ENCODE measurements around the gene SDK1. TPM values are rescaled to one million over a fixed set of nuclear protein-coding genes. Genes with fewer than 3 reads are reported as not detected.
A peak's percentile ranks its signal among the peaks of the same experiment; 100 is the strongest.

The SDK1 gene
- total and polyA plus RNA-seq, 2 experiments from 2014 or later = 4.1 to 16.5 TPM

- no peaks in the 10 kb centered on the region for H3K9me3 ChIP-seq (ENCODE audit: low read depth)
- no peak overlapping the region for H3K27ac ChIP-seq
- no peaks in the 10 kb centered on the region for H3K36me3 ChIP-seq
- H3K27me3 ChIP-seq = no peaks in the 10 kb centered on the region
- DNase-seq (ENCODE audit: low read depth in 1 of 2, low spot score in 1 of 2) = no peak
- no peak for TF ChIP-seq CTCF (IDR thresholded peaks at IDR 0.05; ENCODE audit: low read depth, low read length)
- no peaks in the 10 kb centered on the region for H3K4me1 ChIP-seq (ENCODE audit: low read depth)
- H3K4me3 ChIP-seq = no peak overlapping the region
Observed at GRCh38 chr7:4006687-4007086, 705.6 kb downstream of the SDK1 start.

- DNase-seq (ENCODE audit: low read depth in 1 of 2, low spot score in 1 of 2) = no peak
- Histone ChIP-seq H3K4me1 (ENCODE audit: low read depth) (no peaks in the 10 kb centered on the region), H3K27ac (no peak overlapping the region), H3K27me3 (no peaks in the 10 kb centered on the region), H3K9me3 (ENCODE audit: low read depth) (no peaks in the 10 kb centered on the region), H3K4me3 (no peak overlapping the region), H3K36me3 (no peaks in the 10 kb centered on the region)
- no peak for TF ChIP-seq CTCF (IDR thresholded peaks at IDR 0.05; ENCODE audit: low read depth, low read length)
Observed at GRCh38 chr7:4009211-4010060, 708.4 kb downstream of the SDK1 start.

- Histone ChIP-seq H3K4me1 (ENCODE audit: low read depth) (no peaks in the 10 kb centered on the region), H3K27ac (no peak overlapping the region), H3K4me3 (no peak overlapping the region), H3K27me3 (no peaks in the 10 kb centered on the region), H3K36me3 (no peaks in the 10 kb centered on the region), H3K9me3 (ENCODE audit: low read depth) (no peaks in the 10 kb centered on the region)
- DNase-seq (ENCODE audit: low read depth in 1 of 2, low spot score in 1 of 2) = no peak
- no peak for TF ChIP-seq CTCF (IDR thresholded peaks at IDR 0.05; ENCODE audit: low read depth, low read length)
Observed at GRCh38 chr7:4010061-4010605, 709.1 kb downstream of the SDK1 start.

- DNase-seq (ENCODE audit: low read depth in 1 of 2, low spot score in 1 of 2) = no peak
- Histone ChIP-seq H3K4me3 (no peak overlapping the region), H3K27me3 (no peaks in the 10 kb centered on the region), H3K36me3 (no peaks in the 10 kb centered on the region), H3K9me3 (ENCODE audit: low read depth) (no peaks in the 10 kb centered on the region), H3K27ac (peak overlapping the region; percentile 12), H3K4me1 (ENCODE audit: low read depth) (no peaks in the 10 kb centered on the region)
- TF ChIP-seq CTCF (IDR thresholded peaks at IDR 0.05; ENCODE audit: low read depth, low read length) = no peak
Observed at GRCh38 chr7:4010923-4011656, 710.0 kb downstream of the SDK1 start.

- H3K9me3 ChIP-seq (ENCODE audit: low read depth) = no peaks in the 10 kb centered on the region
- no peaks in the 10 kb centered on the region for H3K27me3 ChIP-seq
- no peak for DNase-seq (ENCODE audit: low read depth in 1 of 2, low spot score in 1 of 2)
- no peak for TF ChIP-seq CTCF (IDR thresholded peaks at IDR 0.05; ENCODE audit: low read depth, low read length)
- H3K4me3 ChIP-seq = no peak overlapping the region
- no peak overlapping the region for H3K27ac ChIP-seq
- no peaks in the 10 kb centered on the region for H3K36me3 ChIP-seq
- no peaks in the 10 kb centered on the region for H3K4me1 ChIP-seq (ENCODE audit: low read depth)
Observed at GRCh38 chr7:4013793-4014192, 712.7 kb downstream of the SDK1 start.
